Measurements from ENCODE around the gene JAK3.
"Not testable (repeated sequence)": the region's sequence is repeated elsewhere in the genome, so short reads cannot be mapped to it uniquely, and the experiment has no call there.

The JAK3 gene

GRCh38 chr19:17817668-17818363, 30.0 kb downstream of the JAK3 start:
- no peak for DNase-seq
- in situ Hi-C loops (cut with HindIII; ENCODE audit: low pct_ligation_motif_present, low pct_unique_long_range_greater_than_20kb, low sequenced_read_pairs), result no loop called here

- no peak for DNase-seq
- in situ Hi-C loops (cut with HindIII; ENCODE audit: low pct_ligation_motif_present, low pct_unique_long_range_greater_than_20kb, low sequenced_read_pairs), result no loop called here
Observed at GRCh38 chr19:17812099-17812498, 35.7 kb downstream of the JAK3 start.

GRCh38 chr19:17811681-17812080, 36.1 kb downstream of the JAK3 start:
- no peak for DNase-seq
- in situ Hi-C loops (cut with HindIII; ENCODE audit: low pct_ligation_motif_present, low pct_unique_long_range_greater_than_20kb, low sequenced_read_pairs), result no loop called here

- in situ Hi-C loops (cut with HindIII; ENCODE audit: low pct_ligation_motif_present, low pct_unique_long_range_greater_than_20kb, low sequenced_read_pairs), result no loop called here
Observed at GRCh38 chr19:17811103-17811502, 36.7 kb downstream of the JAK3 start.

GRCh38 chr19:17807731-17808316, 40.0 kb downstream of the JAK3 start:
- DNase-seq, result no peak
- in situ Hi-C loops (cut with HindIII; ENCODE audit: low pct_ligation_motif_present, low pct_unique_long_range_greater_than_20kb, low sequenced_read_pairs), result no loop called here

More at GRCh38 chr19:17811103-17811502, 36.7 kb downstream of the JAK3 start:
- DNase-seq, result no peak

- in situ Hi-C loops (cut with HindIII; ENCODE audit: low pct_ligation_motif_present, low pct_unique_long_range_greater_than_20kb, low sequenced_read_pairs), result no loop called here
- DNase-seq, result no peak
Observed at GRCh38 chr19:17806945-17807344, 40.8 kb downstream of the JAK3 start.

- in situ Hi-C loops (cut with HindIII; ENCODE audit: low pct_ligation_motif_present, low pct_unique_long_range_greater_than_20kb, low sequenced_read_pairs), result no loop called here
Observed at GRCh38 chr19:17805427-17805826, 42.4 kb downstream of the JAK3 start.

GRCh38 chr19:17803264-17803896, 44.4 kb downstream of the JAK3 start:
- DNase-seq, result no peak
- in situ Hi-C loops (cut with HindIII; ENCODE audit: low pct_ligation_motif_present, low pct_unique_long_range_greater_than_20kb, low sequenced_read_pairs), result no loop called here

More at GRCh38 chr19:17805427-17805826, 42.4 kb downstream of the JAK3 start:
- DNase-seq, result no peak

GRCh38 chr19:17802137-17802858, 45.5 kb downstream of the JAK3 start:
- in situ Hi-C loops (cut with HindIII; ENCODE audit: low pct_ligation_motif_present, low pct_unique_long_range_greater_than_20kb, low sequenced_read_pairs), result no loop called here
- DNase-seq, result no peak

- in situ Hi-C loops (cut with HindIII; ENCODE audit: low pct_ligation_motif_present, low pct_unique_long_range_greater_than_20kb, low sequenced_read_pairs); DNase-seq: not testable (repeated sequence)
Observed at GRCh38 chr19:17798599-17798998, 49.2 kb downstream of the JAK3 start.

- peak; percentile 27 for DNase-seq
- in situ Hi-C loops (cut with HindIII; ENCODE audit: low pct_ligation_motif_present, low pct_unique_long_range_greater_than_20kb, low sequenced_read_pairs), result no loop called here
Observed at GRCh38 chr19:17797424-17798201, 50.2 kb downstream of the JAK3 start.

- DNase-seq, result no peak
- in situ Hi-C loops (cut with HindIII; ENCODE audit: low pct_ligation_motif_present, low pct_unique_long_range_greater_than_20kb, low sequenced_read_pairs), result no loop called here
Observed at GRCh38 chr19:17796838-17797423, 50.9 kb downstream of the JAK3 start.

- in situ Hi-C loops (cut with HindIII; ENCODE audit: low pct_ligation_motif_present, low pct_unique_long_range_greater_than_20kb, low sequenced_read_pairs), result no loop called here
- no peak for DNase-seq
Observed at GRCh38 chr19:17796013-17796837, 51.6 kb downstream of the JAK3 start.

- in situ Hi-C loops (cut with HindIII; ENCODE audit: low pct_ligation_motif_present, low pct_unique_long_range_greater_than_20kb, low sequenced_read_pairs), result no loop called here
- DNase-seq, result no peak
Observed at GRCh38 chr19:17795495-17795856, 52.3 kb downstream of the JAK3 start.

GRCh38 chr19:17794731-17795494, 52.9 kb downstream of the JAK3 start, which contains the start of gene B3GNT3:
TSS of gene B3GNT3 (plus strand) at chr19:17795138. CDS start at chr19:17807808, 12,670 bp downstream.
- DNase-seq, result no peak
- in situ Hi-C loops (cut with HindIII; ENCODE audit: low pct_ligation_motif_present, low pct_unique_long_range_greater_than_20kb, low sequenced_read_pairs), result no loop called here

GRCh38 chr19:17794412-17794730, 53.4 kb downstream of the JAK3 start:
- no peak for DNase-seq
- in situ Hi-C loops (cut with HindIII; ENCODE audit: low pct_ligation_motif_present, low pct_unique_long_range_greater_than_20kb, low sequenced_read_pairs), result no loop called here
